GM21423 (cell line): ENCODE measurements around the gene GOLGA3.
"Not testable (repeated sequence)": the region's sequence is repeated elsewhere in the genome, so short reads cannot be mapped to it uniquely, and the experiment has no call there.

ENCODE experiments used
- ATAC-seq: cut with Tn5 transposase; IDR thresholded peaks from one replicate; pipeline ENCODE4 v1.9.1; 2021; ENCODE audit warnings: mild to moderate bottlenecking, moderate library complexity; ENCODE audit not compliant: unreplicated experiment

GOLGA3 gene

GRCh38 chr12:132828706-132829534 lies at the start of gene GOLGA3:
Gene GOLGA3, minus strand, starts transcription at chr12:132828869. Its CDS starts 6,741 bp downstream, at chr12:132822128.
- peak; percentile 90 for ATAC-seq

- not testable (repeated sequence) for ATAC-seq
Measured at GRCh38 chr12:132874620-132875019, 46.0 kb upstream of the GOLGA3 start.

GRCh38 chr12:132874175-132874574 lies 45.5 kb upstream of the GOLGA3 start:
- no peak for ATAC-seq

- no peak for ATAC-seq
Measured at GRCh38 chr12:132873724-132874123, 45.1 kb upstream of the GOLGA3 start.

GRCh38 chr12:132872975-132873421 lies 44.3 kb upstream of the GOLGA3 start:
- no peak for ATAC-seq

- no peak for ATAC-seq
Measured at GRCh38 chr12:132872073-132872855, 43.6 kb upstream of the GOLGA3 start.

- ATAC-seq, result no peak
Measured at GRCh38 chr12:132869551-132869950, 40.9 kb upstream of the GOLGA3 start.

- no peak for ATAC-seq
Measured at GRCh38 chr12:132866251-132866828, 37.7 kb upstream of the GOLGA3 start.

- ATAC-seq, result no peak
Measured at GRCh38 chr12:132861558-132861957, 32.9 kb upstream of the GOLGA3 start.

GRCh38 chr12:132858718-132859266 lies 30.1 kb upstream of the GOLGA3 start:
- ATAC-seq, result no peak

- not testable (repeated sequence) for ATAC-seq
Measured at GRCh38 chr12:132857019-132857418, 28.4 kb upstream of the GOLGA3 start.

- no peak for ATAC-seq
Measured at GRCh38 chr12:132856581-132856980, 27.9 kb upstream of the GOLGA3 start.

GRCh38 chr12:132855211-132855610 lies 26.5 kb upstream of the GOLGA3 start:
- not testable (repeated sequence) for ATAC-seq

- no peak for ATAC-seq
Measured at GRCh38 chr12:132853285-132854092, 24.8 kb upstream of the GOLGA3 start.

- no peak for ATAC-seq
Measured at GRCh38 chr12:132852496-132852895, 23.8 kb upstream of the GOLGA3 start.

GRCh38 chr12:132851465-132851864 lies 22.8 kb upstream of the GOLGA3 start:
- no peak for ATAC-seq

- ATAC-seq, result no peak
Measured at GRCh38 chr12:132850291-132850690, 21.6 kb upstream of the GOLGA3 start.

GRCh38 chr12:132848521-132848920 lies 19.9 kb upstream of the GOLGA3 start:
- no peak for ATAC-seq

GRCh38 chr12:132847363-132848356 lies 19.0 kb upstream of the GOLGA3 start:
- ATAC-seq, result no peak
